HG03103 (cell line): Measurements from ENCODE around the gene CERKL.

Source experiments
- ATAC-seq: cut with Tn5 transposase; IDR thresholded peaks from one replicate; pipeline ENCODE4 v1.9.1; 2021; ENCODE audit warnings: low read depth; ENCODE audit not compliant: unreplicated experiment

CERKL gene

GRCh38 chr2:181578829-181579228 is 78.1 kb downstream of the CERKL start:
- no peak for ATAC-seq

- ATAC-seq: no peak
These were observed 80.5 kb downstream of the CERKL start for GRCh38 chr2:181576431-181576830.

- no peak for ATAC-seq
These were observed 81.3 kb downstream of the CERKL start for GRCh38 chr2:181575650-181576025.

- ATAC-seq: no peak
These were observed 81.8 kb downstream of the CERKL start for GRCh38 chr2:181575024-181575649.

GRCh38 chr2:181574321-181574720 is 82.6 kb downstream of the CERKL start:
- no peak for ATAC-seq

- no peak for ATAC-seq
These were observed 83.7 kb downstream of the CERKL start for GRCh38 chr2:181573140-181573736.

- ATAC-seq: no peak
These were observed 85.9 kb downstream of the CERKL start for GRCh38 chr2:181570833-181571661.

GRCh38 chr2:181570059-181570458 is 86.8 kb downstream of the CERKL start:
- ATAC-seq: no peak

- no peak for ATAC-seq
These were observed 90.4 kb downstream of the CERKL start for GRCh38 chr2:181566334-181567032.

- no peak for ATAC-seq
These were observed 93.7 kb downstream of the CERKL start for GRCh38 chr2:181563101-181563692.

GRCh38 chr2:181558371-181558770 is 98.5 kb downstream of the CERKL start:
- no peak for ATAC-seq

GRCh38 chr2:181554061-181554830 is 102.7 kb downstream of the CERKL start:
- no peak for ATAC-seq

- ATAC-seq: no peak
These were observed 103.7 kb downstream of the CERKL start for GRCh38 chr2:181553244-181553643.

- ATAC-seq: no peak
These were observed 104.1 kb downstream of the CERKL start for GRCh38 chr2:181552808-181553207.

GRCh38 chr2:181546086-181546485 is 110.8 kb downstream of the CERKL start:
- ATAC-seq: no peak

- no peak for ATAC-seq
These were observed 114.7 kb downstream of the CERKL start for GRCh38 chr2:181542170-181542569.

GRCh38 chr2:181540421-181540820 is 116.5 kb downstream of the CERKL start:
- ATAC-seq: no peak

GRCh38 chr2:181536730-181537129 is 120.2 kb downstream of the CERKL start:
- no peak for ATAC-seq

- no peak for ATAC-seq
These were observed 128.5 kb downstream of the CERKL start for GRCh38 chr2:181528441-181528840.

- ATAC-seq: no peak
These were observed 129.8 kb downstream of the CERKL start for GRCh38 chr2:181527058-181527457.
